Stimulated activated CD4-positive, alpha-beta T cell treated with anti-CD3 and anti-CD28 coated beads, TNF-alpha, amount 100 ng/mL, for 48 hours (primary cell): ENCODE measurements around the gene SAP25.

ENCODE experiments used
- DNase-seq, 3 donors: peaks; one replicate each; pipeline ENCODE4 v3.0.0-alpha.2; 2020; ENCODE audit warnings: low read depth in 3 of 3

Gene SAP25

DNA sequence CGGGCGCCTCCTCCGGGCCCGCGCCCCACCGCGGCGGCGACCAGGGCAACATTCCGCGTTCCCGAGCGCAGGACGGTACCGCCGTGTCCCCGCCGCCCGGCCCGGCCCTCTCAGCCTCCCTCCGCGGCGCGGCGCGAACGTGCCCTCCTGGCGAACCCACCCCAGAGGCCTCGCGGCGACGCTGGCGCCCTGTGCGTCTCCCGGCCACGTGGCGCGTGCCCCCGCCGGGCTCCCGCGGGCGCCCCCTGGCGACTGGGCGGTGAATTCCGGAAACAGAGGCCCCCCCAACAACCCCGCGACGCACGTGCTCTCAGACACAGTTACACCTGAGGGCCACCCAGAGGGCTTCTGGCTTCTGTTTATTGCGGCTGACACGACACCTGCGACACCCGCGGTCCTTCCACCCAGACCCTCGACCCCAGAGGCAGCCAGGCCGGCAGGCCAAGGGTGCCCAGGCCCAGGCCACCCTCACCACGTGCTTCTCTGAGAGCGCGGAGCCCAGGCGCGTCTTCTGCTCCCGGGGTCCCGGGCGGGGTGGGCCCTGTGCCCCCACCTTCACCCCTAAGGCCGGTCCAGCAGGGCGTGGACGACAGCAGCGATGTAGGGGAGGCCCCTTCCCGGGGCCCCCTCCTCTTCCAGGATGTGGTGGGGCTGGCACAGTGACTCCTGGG is at the start of gene SAP25:
Gene SAP25 (minus strand): TSS at position 210 of the 671 bp plus-strand sequence. CDS start 158 bp downstream, at position 52.
- no peak for DNase-seq

- no peak for DNase-seq
Observed at GRCh38 chr7:100621554-100621953, 47.9 kb upstream of the SAP25 start.

GRCh38 chr7:100620804-100621203 is 47.1 kb upstream of the SAP25 start:
- no peak for DNase-seq

DNA sequence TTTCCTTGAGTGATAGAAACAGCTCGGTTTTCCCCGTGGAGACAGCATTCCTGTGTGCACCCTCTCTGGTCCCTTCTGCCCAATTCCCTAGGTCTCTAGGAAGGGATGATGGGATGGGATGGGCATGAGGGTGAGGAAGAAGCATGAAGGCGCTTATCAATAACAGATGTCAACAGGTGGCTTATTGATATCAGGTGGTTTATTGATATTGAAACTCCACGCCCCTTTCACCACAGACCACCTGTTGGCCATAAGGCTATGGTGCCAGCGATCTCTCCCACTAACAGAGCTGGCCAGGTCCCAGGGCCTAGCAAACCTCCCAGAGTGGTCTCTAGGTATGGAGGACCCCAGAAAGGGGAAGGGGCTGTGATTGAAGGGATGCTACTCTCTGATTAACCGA is 46.5 kb upstream of the SAP25 start:
- no peak for DNase-seq

DNA sequence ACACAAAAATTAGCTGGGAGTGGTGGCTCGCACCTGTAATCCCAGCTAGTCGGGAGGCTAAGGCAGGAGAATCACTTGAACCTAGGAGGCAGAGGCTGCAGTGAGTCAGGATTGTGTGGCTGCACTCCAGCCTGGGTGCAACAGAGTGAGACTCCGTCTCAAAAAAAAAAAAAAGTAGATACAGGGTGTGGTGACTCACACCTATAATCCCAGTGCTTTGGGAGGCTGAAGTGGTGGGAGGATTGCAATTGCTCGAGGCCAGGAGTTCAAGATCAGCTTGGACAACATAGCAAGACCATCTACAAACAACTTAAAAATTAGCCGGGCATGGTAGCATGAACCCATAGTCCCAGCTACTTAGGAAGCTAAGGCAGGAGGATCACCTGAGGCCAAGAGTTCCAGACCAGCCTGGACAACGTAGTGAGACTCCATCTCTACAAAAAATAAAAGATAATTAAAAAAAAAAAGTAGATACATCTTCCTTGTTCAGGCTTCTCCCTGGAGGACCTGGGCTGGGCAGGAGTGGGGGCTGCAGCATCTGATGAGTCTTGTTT is 40.7 kb upstream of the SAP25 start:
- no peak for DNase-seq

GRCh38 chr7:100613412-100614175 is 39.9 kb upstream of the SAP25 start:
- no peak for DNase-seq

- no peak for DNase-seq
Observed at GRCh38 chr7:100612730-100613390, 39.2 kb upstream of the SAP25 start.

DNA sequence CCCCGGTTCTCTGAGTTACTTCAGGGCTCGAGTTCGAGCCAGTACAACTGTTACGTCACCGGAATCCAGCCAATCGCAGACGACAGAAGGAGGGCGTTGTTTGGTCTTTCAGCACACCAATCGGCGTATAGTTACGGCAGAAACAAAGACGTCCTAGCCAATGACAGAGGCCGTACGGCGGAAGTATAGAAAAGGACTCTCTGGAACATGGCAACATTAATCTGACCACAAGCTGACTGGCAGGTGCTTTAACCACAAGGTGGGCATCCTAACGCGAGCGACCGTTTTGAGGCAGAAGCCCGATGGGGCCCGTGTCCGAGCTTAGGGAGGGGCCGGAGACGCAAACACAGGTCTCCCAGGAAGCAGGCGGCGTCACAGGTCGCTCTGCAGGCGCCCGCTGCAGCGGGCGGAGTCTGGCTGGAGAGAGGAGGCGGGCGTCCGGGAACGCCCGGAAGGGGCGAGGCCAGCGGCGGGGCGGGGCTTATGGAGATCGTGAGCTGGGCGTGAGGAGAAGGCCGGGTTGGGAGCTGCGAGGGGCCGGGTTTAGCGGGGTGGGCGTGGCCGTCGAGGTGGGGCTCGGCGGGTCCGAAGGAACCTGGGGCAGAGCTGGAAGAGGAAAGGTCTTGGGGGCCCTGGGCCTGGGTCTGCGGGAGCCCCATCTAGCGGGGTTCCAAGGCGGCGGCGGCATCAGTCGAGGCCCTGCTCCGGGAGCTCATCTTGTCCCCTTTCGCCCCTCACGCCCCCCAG is 38.5 kb upstream of the SAP25 start, which contains the start of gene MOSPD3:
Gene MOSPD3 (plus strand): TSS at position 558 of the 747 bp plus-strand sequence. CDS start 252 bp downstream, outside the sequence.
- DNase-seq: peak; percentile 95 to 99 (median 96)

- no peak for DNase-seq
Observed at GRCh38 chr7:100609958-100610357, 36.3 kb upstream of the SAP25 start.

- no peak for DNase-seq
Observed at GRCh38 chr7:100607111-100607510, 33.4 kb upstream of the SAP25 start.

- DNase-seq: no peak
Observed at GRCh38 chr7:100606313-100606712, 32.6 kb upstream of the SAP25 start.

- DNase-seq: no peak
Observed at GRCh38 chr7:100604976-100605911, 31.5 kb upstream of the SAP25 start.

DNA sequence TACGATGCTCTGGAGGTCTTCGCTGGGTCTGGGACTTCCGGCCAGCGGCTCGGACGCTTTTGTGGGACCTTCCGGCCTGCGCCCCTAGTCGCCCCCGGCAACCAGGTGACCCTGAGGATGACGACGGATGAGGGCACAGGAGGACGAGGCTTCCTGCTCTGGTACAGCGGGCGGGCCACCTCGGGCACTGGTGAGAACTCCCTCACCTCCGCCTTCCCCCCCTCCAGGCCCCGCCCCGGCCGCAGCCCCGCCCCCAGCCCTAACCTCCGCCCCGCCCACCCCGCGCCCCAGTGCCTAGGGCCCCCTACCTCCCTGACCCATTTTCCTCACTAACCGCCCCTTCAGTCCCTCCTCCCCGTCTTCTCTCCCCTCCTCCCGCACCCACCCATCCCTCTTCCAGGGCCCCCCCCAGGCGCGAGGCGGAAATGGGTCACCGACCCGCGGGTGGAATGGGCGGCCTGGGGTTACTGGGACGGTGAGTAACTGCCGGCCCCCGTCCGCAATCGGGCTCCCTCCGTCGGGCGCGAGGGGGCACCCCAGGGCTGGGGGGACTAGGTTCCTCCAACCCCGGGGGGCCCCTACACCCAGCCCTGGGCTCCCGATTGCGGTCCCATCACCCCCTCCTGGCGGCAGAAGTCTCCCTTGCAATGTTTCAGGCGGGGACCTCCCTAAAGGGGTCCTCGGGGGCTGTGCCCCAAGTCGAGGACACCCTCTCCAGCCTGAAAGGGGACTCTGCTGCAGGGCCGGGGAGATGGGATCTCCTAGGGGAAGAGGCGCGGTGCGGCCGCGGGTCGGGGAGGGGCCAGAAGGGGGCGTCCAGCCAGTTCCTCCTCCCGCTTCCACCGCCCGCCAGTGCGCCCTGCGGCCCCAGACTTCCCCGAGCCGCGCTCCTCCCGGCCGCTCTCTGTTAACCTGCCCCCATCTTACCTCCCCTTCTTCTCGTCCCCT is 30.6 kb upstream of the SAP25 start:
- peak; percentile 39 to 63 (median 48) for DNase-seq

DNA sequence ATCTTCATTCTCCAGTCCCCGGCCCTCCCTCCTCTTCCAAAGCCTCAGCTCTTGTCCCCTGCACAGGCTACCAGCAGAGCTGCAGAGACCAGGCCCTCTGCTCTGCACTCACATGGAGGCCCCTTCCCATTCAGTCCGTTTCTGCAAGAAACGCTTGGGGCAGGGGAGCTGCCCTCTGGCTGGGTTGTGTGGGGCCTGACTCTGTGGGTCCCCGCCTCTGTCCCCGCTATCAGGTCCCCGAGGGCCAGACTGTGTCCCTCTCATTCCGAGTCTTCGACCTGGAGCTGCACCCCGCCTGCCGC is 30.0 kb upstream of the SAP25 start:
- DNase-seq: no peak

GRCh38 chr7:100602889-100603725 is 29.4 kb upstream of the SAP25 start:
- no peak for DNase-seq

DNA sequence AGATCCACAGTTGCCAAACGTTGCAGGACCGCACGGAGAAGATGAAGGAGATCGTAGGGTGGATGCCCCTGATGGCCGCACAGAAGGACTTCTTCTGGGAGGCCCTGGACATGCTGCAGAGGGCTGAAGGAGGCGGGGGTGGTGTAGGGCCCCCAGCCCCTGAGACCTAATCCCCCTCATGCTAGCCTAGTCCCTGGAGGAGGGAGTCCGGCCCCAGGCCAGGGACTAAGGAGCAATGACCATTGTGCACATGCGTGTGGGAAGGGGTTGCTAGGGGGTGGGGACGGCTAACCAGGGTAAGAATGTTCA is 27.0 kb upstream of the SAP25 start:
- DNase-seq: no peak

DNA sequence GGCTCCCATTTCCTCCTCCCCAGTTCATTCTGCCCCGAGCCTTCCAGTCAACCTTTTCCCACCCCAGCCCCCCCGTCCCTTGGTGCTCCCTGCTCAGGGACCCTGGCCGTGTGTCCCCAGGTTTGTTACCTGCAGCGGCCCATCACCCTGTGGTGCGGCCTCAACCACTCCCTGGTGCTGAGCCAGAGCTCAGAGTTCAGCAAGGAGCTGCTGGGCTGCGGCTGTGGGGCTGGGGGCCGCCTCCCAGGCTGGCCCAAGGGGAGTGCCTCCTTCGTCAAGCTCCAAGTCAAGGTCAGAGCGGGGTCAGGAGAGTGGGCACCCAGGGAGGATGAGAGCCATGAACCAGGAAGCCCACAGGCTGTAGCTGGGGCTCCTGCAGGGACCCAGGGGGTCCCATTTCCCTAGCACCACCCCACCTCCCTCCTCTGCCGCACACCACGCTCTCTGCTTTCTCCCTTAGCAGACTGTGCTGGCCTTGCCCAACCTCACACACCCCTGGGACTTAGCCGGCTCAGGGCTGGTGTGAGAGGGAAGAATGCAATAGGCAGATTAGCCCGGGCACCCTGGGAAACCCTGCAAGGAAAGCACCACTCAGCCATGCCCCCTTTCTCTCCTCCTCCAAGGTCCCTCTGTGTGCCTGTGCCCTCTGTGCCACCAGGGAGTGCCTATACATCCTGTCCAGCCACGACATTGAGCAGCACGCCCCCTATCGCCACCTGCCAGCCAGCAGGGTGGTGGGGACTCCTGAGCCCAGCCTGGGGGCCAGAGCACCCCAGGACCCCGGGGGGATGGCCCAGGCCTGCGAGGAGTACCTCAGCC is 26.4 kb upstream of the SAP25 start:
- no peak for DNase-seq

GRCh38 chr7:100598425-100598824 is 24.7 kb upstream of the SAP25 start:
- DNase-seq: no peak
